ENCODE measurements around the gene SHISAL1. TPM values are rescaled to one million over a fixed set of nuclear protein-coding genes. Genes with fewer than 3 reads are reported as not detected.

The SHISAL1 gene
- total RNA-seq, 1 experiment from 2014 or later = not detected

GRCh38 chr22:44341431-44342346, 28.9 kb upstream of the SHISAL1 start:
- H3K36me3 Mint-ChIP-seq (ENCODE audit: insufficient read depth, unreplicated experiment) = no peaks in the 10 kb centered on the region
- peak; percentile 77 to 82 for DNase-seq
- TF ChIP-seq CTCF (IDR thresholded peaks at IDR 0.05; ENCODE audit: insufficient read depth in 1 of 2, low read depth in 1 of 2, low read length in 1 of 2, severe bottlenecking in 1 of 2, unreplicated experiment in 1 of 2) = no peak
- H3K9me3 Mint-ChIP-seq (ENCODE audit: unreplicated experiment) = no peaks in the 10 kb centered on the region
- no peaks in the 10 kb centered on the region for H3K27me3 ChIP-seq (replicated peaks; ENCODE audit: control insufficient read depth, insufficient read depth, low read length)
- intact Hi-C loops (cut with micrococcal nuclease; ENCODE audit: unreplicated experiment) = no loop called here
- peaks cover 34% of the 10 kb centered on the region for H3K4me1 ChIP-seq
- ChIA-PET POLR2A (no interaction called here), CTCF (interaction anchor here (1.1 to 1.8 kb wide), 2 partner anchors 16 to 256 kb away, joined by 3 to 4 read pairs; no protein-coding TSS in a partner anchor)
- H3K36me3 ChIP-seq (ENCODE audit: control insufficient read depth, insufficient read depth, low read length) = no peaks in the 10 kb centered on the region
- H3K4me3 ChIP-seq (ENCODE audit: low read depth, low read length) = no peak overlapping the region
- no peaks in the 10 kb centered on the region for H3K4me1 Mint-ChIP-seq (ENCODE audit: low read depth, unreplicated experiment)
- no peaks in the 10 kb centered on the region for H3K27me3 Mint-ChIP-seq (ENCODE audit: insufficient read depth, unreplicated experiment)
- H3K9me3 ChIP-seq = no peaks in the 10 kb centered on the region
- H3K27ac Mint-ChIP-seq (ENCODE audit: unreplicated experiment) = peak overlapping the region; percentile 33
- no TSS peak for BruUV-seq (replicated peaks)
- no peak overlapping the region for H3K4me3 Mint-ChIP-seq (ENCODE audit: unreplicated experiment)

DNA sequence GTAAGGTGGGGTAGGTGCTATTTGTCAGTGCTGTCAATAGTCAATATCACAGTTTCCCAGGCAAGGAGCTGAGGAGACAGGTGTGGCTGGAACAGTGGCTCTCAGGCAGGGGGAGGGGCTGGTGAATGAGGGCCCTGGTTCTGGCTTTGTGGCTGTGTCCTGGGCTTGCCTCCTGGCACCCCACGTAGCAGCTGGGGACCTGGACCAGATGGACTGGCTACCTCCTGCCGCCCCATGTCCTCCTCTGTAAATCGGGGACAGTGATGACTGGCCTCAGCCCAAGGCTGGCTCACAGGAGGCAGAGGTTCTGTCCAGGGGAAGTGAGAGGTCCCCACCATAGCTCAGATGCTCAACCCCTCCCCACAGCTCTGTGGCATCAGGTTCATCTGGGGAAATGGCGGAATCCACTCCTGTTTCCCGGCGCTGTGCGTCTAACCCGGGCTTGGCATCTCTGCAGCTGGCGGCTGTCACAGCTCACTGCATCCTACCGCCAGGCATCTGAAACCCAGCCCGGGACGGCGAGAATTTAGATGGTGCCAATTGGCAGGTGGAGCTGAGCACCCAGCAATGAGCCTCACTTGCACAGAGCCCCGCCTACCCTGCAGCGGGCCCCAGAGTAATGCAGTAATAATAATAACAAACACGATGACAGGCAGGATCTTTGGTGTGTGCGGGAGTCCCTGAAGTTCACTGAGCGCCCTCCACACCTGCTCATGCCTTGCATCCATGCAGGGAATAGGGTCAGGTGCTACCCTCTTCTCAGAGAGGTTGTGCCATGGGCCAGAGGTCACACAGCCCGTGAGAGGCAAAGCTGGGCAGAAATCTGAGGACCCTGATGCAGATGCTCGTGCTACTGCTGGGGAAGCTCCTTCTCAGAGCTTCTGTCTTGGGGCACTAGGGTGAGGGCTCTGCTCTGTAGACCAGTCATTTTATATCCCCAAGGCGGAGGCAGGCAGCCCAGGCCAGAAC, 27.8 kb upstream of the SHISAL1 start:
- DNase-seq = no peak
- no peaks in the 10 kb centered on the region for H3K27me3 ChIP-seq (replicated peaks; ENCODE audit: control insufficient read depth, insufficient read depth, low read length)
- no peaks in the 10 kb centered on the region for H3K9me3 Mint-ChIP-seq (ENCODE audit: unreplicated experiment)
- no peaks in the 10 kb centered on the region for H3K4me1 Mint-ChIP-seq (ENCODE audit: low read depth, unreplicated experiment)
- no peaks in the 10 kb centered on the region for H3K9me3 ChIP-seq
- POLR2A ChIA-PET = no interaction called here
- H3K27ac Mint-ChIP-seq (ENCODE audit: unreplicated experiment) = peak overlapping the region; percentile 33
- intact Hi-C loops (cut with micrococcal nuclease; ENCODE audit: unreplicated experiment) = no loop called here
- no peaks in the 10 kb centered on the region for H3K36me3 Mint-ChIP-seq (ENCODE audit: insufficient read depth, unreplicated experiment)
- peaks cover 34% of the 10 kb centered on the region for H3K4me1 ChIP-seq
- no TSS peak for BruUV-seq (replicated peaks)
- CTCF ChIA-PET = interaction anchor here (1.1 kb wide), 1 partner anchor 255 kb away, joined by 3 read pairs; no protein-coding TSS in a partner anchor
- no peaks in the 10 kb centered on the region for H3K36me3 ChIP-seq (ENCODE audit: control insufficient read depth, insufficient read depth, low read length)
- no peaks in the 10 kb centered on the region for H3K27me3 Mint-ChIP-seq (ENCODE audit: insufficient read depth, unreplicated experiment)
- no peak overlapping the region for H3K4me3 ChIP-seq (ENCODE audit: low read depth, low read length)
- no peak overlapping the region for H3K4me3 Mint-ChIP-seq (ENCODE audit: unreplicated experiment)
- TF ChIP-seq CTCF (IDR thresholded peaks at IDR 0.05; ENCODE audit: insufficient read depth in 1 of 2, low read depth in 1 of 2, low read length in 1 of 2, severe bottlenecking in 1 of 2, unreplicated experiment in 1 of 2) = no peak

DNA sequence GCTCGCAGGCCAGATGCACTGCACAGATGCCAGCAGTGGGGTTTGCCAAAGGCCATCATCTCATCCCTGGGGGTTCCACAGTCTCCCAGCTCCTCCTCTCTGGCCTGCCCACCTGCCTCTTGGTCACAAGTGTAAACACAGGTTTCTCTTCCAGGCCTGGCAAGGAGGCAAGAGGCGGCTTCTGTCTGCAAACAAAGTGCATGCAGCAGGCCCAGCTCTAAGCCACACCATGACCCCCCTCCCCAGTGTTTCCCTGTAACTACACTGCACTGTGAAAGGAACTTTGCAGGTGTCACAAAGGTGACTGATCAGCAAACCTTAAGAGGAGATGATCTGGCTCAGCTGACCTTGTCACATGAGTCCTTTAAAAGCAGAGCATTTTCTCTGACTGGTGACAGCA, 26.2 kb upstream of the SHISAL1 start:
- no peaks in the 10 kb centered on the region for H3K36me3 Mint-ChIP-seq (ENCODE audit: insufficient read depth, unreplicated experiment)
- H3K27me3 Mint-ChIP-seq (ENCODE audit: insufficient read depth, unreplicated experiment) = no peaks in the 10 kb centered on the region
- Histone ChIP-seq H3K4me3 (ENCODE audit: low read depth, low read length) (no peak overlapping the region), H3K27me3 (replicated peaks; ENCODE audit: control insufficient read depth, insufficient read depth, low read length) (no peaks in the 10 kb centered on the region), H3K36me3 (ENCODE audit: control insufficient read depth, insufficient read depth, low read length) (no peaks in the 10 kb centered on the region), H3K9me3 (no peaks in the 10 kb centered on the region), H3K4me1 (peaks cover 34% of the 10 kb centered on the region)
- no peak for DNase-seq
- ChIA-PET POLR2A (no interaction called here), CTCF (no interaction called here)
- no TSS peak for BruUV-seq (replicated peaks)
- TF ChIP-seq CTCF (IDR thresholded peaks at IDR 0.05; ENCODE audit: insufficient read depth in 1 of 2, low read depth in 1 of 2, low read length in 1 of 2, severe bottlenecking in 1 of 2, unreplicated experiment in 1 of 2) = no peak
- H3K4me3 Mint-ChIP-seq (ENCODE audit: unreplicated experiment) = no peak overlapping the region
- intact Hi-C loops (cut with micrococcal nuclease; ENCODE audit: unreplicated experiment) = no loop called here
- H3K9me3 Mint-ChIP-seq (ENCODE audit: unreplicated experiment) = no peaks in the 10 kb centered on the region
- H3K4me1 Mint-ChIP-seq (ENCODE audit: low read depth, unreplicated experiment) = no peaks in the 10 kb centered on the region
- H3K27ac Mint-ChIP-seq (ENCODE audit: unreplicated experiment) = no peak overlapping the region

Measured in Caco-2 (cell line).